HT1080 (cell line): ENCODE results near the gene TSPAN14. TPM values are rescaled to one million over a fixed set of nuclear protein-coding genes. Genes with fewer than 3 reads are reported as not detected.

Source experiments
- DNase-seq: peaks from one replicate; pipeline ENCODE4 v3.0.0-alpha.2; 2015; ENCODE audit warnings: low read depth
- total RNA-seq: library from RNA; depleted of rRNA; stranded (reverse); fragments of >200 nt; shearing (Covaris generic); gene quantifications from 2 replicates; pipeline ENCODE4 v1.2.3, GENCODE V29; 2014

The TSPAN14 gene
- total RNA-seq, 1 experiment from 2014 or later, result 43.1 TPM

DNA sequence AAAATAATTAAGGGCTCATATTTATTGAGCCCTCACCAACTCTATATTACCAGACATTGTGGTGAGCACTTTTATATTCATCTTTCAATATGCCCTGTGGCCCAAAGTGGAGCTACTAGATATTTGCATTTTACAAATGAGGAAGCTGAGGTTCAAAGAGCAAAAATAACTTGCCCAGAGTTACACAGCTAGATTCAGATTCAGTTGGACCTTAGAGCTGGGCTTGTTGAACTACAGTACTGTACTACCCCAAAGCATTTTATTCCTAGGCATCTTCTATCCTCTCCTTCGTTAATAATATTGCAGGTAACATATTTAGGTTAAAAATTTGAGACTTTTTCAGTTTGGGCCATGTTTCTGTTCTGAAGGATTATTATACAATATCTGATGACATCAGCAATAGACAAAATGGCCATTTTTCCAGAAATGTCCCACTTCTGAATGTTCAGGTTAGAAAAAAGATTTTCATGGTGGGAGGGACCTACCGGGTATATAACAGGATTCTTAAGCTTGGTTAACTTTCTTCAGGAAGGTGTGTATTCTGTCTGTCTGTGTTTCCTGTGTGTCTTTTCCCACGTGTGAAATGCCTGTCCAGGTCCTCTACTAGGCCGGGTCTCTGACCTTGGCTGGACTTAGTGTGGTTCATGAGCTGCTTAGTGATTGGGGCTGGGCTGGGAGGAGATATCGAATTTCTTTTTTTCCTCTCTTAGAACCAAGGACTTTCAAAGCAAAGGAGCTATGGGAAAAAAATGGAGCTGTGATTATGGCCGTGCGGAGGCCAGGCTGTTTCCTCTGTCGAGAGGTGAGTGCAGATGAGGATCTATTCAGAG lies 32.2 kb upstream of the TSPAN14 start:
- DNase-seq, result no peak

DNA sequence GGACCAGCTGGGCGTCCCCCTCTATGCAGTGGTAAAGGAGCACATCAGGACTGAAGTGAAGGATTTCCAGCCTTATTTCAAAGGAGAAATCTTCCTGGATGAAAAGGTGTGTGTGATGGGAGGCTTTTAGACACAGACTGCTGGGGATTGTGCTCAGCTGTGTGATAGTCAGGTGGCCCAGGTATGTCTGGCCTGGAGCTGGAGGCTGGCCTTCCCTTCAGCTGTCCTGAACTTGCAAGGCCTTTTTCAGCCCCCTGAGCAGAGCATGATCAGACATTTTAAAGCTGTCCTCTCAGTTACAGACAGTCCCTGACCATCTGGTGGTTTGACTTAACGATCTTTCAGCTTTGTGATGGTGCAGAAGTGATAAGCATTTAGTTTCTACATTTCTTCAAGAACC lies 28.2 kb upstream of the TSPAN14 start:
- no peak for DNase-seq

GRCh38 chr10:80427541-80427940 lies 26.6 kb upstream of the TSPAN14 start:
- DNase-seq, result no peak

GRCh38 chr10:80429521-80429973 lies 24.6 kb upstream of the TSPAN14 start:
- peak; percentile 85 for DNase-seq

GRCh38 chr10:80433134-80433533 lies 21.0 kb upstream of the TSPAN14 start:
- no peak for DNase-seq

DNA sequence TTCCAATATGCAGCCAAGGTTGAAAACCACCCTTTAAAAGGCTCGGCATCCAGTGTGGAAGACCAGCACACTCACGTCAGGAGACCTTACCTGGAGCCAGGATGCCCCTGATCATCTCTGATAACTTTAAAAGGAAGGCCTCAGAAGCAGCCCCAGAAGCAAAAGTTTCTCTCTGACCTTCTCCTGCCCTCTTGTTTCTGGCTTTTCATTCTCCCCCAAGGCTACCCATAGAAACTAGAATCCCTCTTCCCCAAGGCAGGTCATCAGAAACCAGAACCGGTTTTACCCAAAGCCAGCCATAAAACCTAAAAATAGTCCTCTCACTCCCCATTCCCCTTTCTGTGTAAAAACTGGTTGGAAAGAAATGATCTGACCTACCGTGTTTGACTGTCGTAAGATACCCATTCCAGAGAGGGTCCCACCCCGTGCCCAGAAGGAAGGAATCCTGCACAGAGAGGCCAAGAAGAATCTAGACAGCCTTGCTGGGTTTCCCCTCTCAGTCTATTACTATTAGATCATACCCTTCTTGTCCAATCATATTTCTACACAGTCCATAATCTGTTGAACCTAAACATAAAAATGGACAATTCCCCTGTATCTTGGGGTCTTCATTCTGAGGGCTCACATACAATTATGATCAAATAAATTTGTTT lies 17.5 kb upstream of the TSPAN14 start:
- DNase-seq, result no peak

DNA sequence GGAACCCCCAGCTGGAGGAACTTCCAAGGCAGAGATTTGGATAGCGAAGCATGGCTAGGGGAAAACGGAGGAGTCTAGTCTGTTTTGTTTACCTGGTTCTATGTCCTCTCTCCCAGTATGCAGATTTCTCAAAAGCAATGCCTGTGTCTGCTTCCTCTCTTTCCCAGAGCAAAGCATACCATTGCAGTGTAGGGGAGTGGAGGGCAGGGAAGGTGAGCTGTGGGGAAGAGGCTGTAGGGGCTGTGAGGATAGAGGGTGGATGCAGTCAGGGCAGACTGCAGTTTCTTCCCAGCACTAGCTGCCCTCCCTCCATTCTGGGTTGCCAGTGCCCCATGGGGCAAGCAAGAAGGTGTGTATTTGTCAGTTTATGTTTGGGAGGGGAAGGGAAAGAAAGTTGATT lies 16.9 kb upstream of the TSPAN14 start:
- DNase-seq, result no peak

GRCh38 chr10:80441831-80442230 lies 12.3 kb upstream of the TSPAN14 start:
- DNase-seq, result no peak

DNA sequence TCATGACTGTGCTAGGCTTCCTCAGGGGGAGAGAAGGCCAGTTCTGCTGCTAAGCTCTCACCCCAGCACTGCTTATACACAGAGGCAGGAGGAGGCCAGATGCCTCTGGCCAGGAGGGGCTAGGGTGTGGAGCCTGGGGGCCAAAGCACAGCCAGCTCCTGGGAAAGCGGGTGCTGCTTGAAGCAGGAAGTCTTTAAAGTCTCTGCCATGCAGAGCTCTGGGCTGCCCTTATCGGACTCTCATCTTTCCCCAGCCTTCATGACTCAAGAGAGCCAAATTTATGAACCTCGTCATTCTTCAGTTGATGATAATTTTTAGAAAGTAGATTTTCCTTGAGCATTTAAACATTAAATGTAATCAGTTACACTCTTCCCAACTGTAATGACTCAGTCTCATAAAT lies 11.2 kb upstream of the TSPAN14 start:
- no peak for DNase-seq

GRCh38 chr10:80443531-80443974 lies 10.6 kb upstream of the TSPAN14 start:
- DNase-seq, result peak; percentile 70

GRCh38 chr10:80444124-80444523 lies 10.0 kb upstream of the TSPAN14 start:
- no peak for DNase-seq

GRCh38 chr10:80444646-80445319 lies 9.3 kb upstream of the TSPAN14 start:
- DNase-seq, result peak; percentile 78

GRCh38 chr10:80447436-80448190 lies 6.5 kb upstream of the TSPAN14 start:
- DNase-seq, result no peak

DNA sequence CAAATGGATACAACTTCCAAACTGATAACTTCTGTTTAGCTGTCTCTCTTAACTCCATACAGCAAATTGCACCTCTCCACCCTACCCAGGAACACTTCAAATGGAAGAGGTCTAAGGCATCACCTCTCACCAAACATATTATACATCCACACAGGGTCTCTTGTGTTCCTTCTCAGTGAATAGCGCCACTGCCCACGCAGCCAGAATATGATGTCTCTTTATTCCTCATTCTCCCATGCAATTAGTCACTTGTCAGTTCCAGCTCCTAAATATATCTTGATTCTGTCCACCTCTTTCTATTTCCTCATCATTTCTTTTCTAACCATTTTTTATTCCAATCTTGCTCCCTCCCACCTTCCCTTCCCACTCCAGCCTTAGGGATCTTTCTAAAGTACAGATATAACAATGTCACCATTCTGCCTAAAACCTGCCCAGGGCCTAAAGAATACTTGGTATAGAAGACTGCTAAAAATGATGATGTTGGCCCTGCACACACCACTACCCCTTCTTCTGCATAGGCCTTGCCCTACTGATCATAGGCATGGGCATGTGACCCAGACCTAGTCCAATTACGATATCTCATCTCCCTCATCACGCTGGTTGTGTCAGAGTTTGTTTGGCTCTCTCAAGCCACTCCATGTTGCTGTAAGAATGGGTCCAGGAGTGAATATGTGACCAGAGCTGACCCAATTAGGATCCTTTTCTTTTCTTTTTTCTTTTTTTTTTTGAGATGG lies 5.7 kb upstream of the TSPAN14 start:
- DNase-seq, result no peak

GRCh38 chr10:80449520-80449919 lies 4.6 kb upstream of the TSPAN14 start:
- no peak for DNase-seq

DNA sequence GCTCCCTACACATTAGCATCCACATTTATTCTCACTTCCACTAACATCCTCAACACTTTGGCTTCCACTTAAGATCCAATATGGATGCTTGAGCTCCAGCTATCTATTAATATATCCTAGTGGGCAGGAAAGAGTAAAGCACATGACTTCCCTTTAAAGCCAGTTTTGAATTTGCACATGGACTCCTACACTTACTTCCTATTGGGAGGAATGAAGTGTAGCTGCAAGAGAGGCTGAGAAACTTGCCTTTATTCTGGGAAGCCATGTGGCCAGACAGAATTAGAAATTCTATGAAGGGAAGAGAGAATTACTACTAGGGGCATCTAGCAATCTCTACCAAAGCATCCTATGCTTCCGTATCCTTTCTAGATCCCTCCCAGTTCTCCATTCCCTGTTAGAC lies 3.0 kb upstream of the TSPAN14 start:
- DNase-seq, result no peak

DNA sequence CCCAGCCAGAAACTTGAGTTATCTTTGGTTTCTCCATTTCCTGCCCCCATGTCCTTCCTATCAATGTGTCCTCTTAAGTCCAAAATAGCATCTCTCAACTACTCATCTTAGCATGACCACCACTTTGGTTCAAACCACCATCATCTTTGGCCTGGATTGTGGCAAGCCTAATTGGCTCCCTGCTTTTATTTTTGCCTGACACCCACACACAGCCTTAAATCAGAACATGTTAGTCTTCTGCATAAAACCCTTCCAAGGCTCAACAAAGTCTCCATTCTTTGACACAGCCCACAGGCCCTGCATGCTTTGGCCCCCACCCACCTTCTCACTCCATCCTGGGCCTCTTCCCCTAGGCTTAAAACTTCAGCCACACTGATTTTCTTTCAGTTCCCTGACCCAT lies 2.0 kb upstream of the TSPAN14 start:
- DNase-seq, result no peak

GRCh38 chr10:80452640-80453039 lies 1.5 kb upstream of the TSPAN14 start:
- no peak for DNase-seq

DNA sequence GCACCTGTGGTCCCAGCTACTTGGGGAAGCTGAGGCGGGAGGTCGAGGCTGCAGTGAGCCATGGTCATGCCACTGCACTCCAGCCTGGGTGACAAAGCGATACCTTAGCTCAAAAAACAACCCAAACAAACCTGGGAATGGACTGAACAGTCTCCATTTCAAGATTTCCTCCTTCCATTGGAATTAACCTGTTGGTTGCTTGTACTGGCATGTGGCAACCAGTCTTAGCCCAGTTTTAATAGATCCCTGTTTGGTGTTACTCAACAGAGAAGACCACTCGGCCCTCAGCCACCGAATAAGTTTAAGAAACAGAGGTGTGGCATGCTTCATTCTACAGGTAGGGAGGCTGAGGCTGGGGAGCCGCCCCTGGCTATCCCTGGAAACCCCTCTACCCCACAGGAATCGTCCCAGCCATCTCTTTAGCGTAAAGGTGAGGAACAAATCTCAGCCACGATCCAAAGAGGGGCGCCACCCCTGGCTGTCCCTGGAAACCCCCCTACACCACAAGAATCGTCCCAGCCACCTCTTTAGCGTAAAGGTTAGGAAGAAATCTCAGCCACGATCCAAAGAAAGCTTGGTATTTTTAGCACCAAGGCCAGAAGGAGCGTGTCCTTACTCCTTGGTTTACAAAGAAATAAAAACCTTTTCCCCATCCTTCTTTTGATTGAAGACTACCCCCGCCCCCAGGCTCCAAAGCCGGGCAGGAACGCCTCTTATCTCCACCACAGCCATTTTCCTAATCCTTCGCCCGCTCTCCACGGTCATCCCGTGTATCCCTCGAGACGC lies 861 bp upstream of the TSPAN14 start:
- DNase-seq, result no peak
